ENCODE measurements around the gene VEGFA.

DNA sequence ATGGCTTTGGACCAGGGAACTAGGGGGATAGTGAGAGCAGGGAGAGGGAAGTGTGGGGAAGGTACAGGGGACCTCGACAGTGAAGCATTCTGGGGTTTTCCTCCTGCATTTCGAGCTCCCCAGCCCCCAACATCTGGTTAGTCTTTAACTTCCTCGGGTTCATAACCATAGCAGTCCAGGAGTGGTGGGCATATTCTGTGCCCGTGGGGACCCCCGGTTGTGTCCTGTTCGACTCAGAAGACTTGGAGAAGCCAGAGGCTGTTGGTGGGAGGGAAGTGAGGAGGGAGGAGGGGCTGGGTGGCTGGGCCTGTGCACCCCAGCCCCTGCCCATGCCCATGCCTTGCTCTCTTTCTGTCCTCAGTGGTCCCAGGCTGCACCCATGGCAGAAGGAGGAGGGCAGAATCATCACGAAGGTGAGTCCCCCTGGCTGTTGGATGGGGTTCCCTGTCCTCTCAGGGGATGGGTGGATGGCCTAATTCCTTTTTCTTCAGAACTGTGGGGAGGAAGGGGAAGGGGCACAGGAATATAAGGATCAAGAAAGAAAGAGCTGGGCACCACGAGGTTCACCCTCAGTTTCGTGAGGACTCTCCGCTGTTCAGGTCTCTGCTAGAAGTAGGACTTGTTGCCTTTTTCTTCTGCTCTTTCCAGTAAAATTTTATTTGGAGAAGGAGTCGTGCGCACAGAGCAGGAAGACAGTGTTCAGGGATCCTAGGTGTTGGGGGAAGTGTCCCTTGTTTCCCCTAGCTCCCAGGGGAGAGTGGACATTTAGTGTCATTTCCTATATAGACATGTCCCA lies 4.2 kb downstream of the VEGFA start:
- TF ChIP-seq POLR2A (IDR thresholded peaks at IDR 0.05) = no peak
- TF ChIP-seq EP300 (IDR thresholded peaks at IDR 0.05) = no peak
- TF ChIP-seq CTCF (IDR thresholded peaks at IDR 0.05) = no peak
